ENCODE results near the gene FYCO1. TPM values are rescaled to one million over a fixed set of nuclear protein-coding genes. Genes with fewer than 3 reads are reported as not detected.

Gene FYCO1
- total and polyA plus RNA-seq, 9 of the 15 experiments (the other 6 are each of a cell fraction or from before 2014, with no cell fraction given) = 2.1 to 13.8 (median 7.4) TPM

DNA sequence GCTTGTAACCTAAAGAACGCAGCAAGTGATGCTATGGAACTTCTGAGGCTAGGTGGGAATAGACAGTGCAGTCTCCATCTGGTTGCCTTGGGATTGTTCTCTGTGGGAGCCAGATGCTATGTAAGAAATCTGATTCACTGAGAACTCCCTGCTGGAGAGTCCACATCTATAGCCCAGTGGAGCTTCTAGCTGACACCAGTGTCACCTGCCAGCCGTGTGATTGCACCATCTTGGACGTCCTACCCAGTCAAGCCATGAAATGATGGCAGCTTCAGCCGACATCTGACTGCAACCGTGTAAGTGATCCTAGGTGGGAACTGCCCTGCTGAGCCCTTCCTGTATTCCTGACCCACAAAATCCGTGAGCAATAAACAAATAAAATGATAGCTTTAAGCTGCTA, 12.4 kb upstream of the FYCO1 start:
- Histone ChIP-seq H3K4me3 (no peak overlapping the region), H2AFZ (ENCODE audit: low read depth, low read length) (peak overlapping the region; percentile 72), H3K27me3 (ENCODE audit: control insufficient read depth in 2 of 2, insufficient read depth in 2 of 2, low read length in 2 of 2) (peaks cover 11 to 33% of the 10 kb centered on the region in 2 experiments), H3K9me1 (ENCODE audit: control insufficient read depth, insufficient read depth, low read length) (no peaks in the 10 kb centered on the region), H3K79me2 (ENCODE audit: control insufficient read depth, insufficient read depth, low read length) (no peaks in the 10 kb centered on the region), H3K9ac (ENCODE audit: insufficient read depth in 1 of 2, low read depth in 2 of 2, low read length in 2 of 2) (no peak overlapping the region), H3K4me1 (replicated peaks in 1 of 2; ENCODE audit: control insufficient read depth in 2 of 2, insufficient read depth in 2 of 2, low read length in 2 of 2) (peaks cover 0 to 6% of the 10 kb centered on the region in 2 experiments; a peak in 3 of 5 replicates), H3K27ac (ENCODE audit: extremely low read depth, low read depth, low read length) (no peak overlapping the region), H4K20me1 (replicated peaks; ENCODE audit: control insufficient read depth, insufficient read depth, low read length) (no peaks in the 10 kb centered on the region), H3K9me3 (replicated peaks; ENCODE audit: control insufficient read depth, insufficient read depth, low read depth, low read length) (no peaks in the 10 kb centered on the region), H3K36me3 (ENCODE audit: control insufficient read depth, insufficient read depth, low read length) (no peaks in the 10 kb centered on the region), H3K4me2 (ENCODE audit: insufficient read depth, low read length) (peak overlapping the region; percentile 53; the same call in 1 of the 2 replicates)
- FAIRE-seq (no peak), DNase-seq (ENCODE audit: extremely low read depth in 1 of 4, low spot score in 3 of 4) (no peak), ATAC-seq (no peak)
- WGBS (ENCODE audit: insufficient coverage, low coverage, missing lambda C conversion rate) = 8% methylated on average over 6 of the region's 6 CpGs
- no TSS peak for BruUV-seq (replicated peaks)
- ChIA-PET CTCF (ENCODE audit: low intra/inter-chr PET ratio) (no interaction called here), POLR2A (no interaction called here)
- intact Hi-C loops (cut with micrococcal nuclease) (loop anchor here (5.0 kb wide), 1 partner anchor 69 kb away; no protein-coding TSS in a partner anchor), in situ Hi-C loops (cut with MboI) (no loop called here)
- TF ChIP-seq RFX7 (CRISPR knock-in tag; IDR thresholded peaks at IDR 0.05) = no peak
- TF ChIP-seq CEBPG (CRISPR knock-in tag; IDR thresholded peaks at IDR 0.05) = no peak
- TF ChIP-seq CEBPG (tag; conservative IDR thresholded peaks at IDR 0.05 in 1 of 2, IDR thresholded peaks at IDR 0.05 in 1 of 2) = peak in 1 of 2 experiments; percentile 39; a peak in 3 of 4 replicates
- no peak for TF ChIP-seq DPF2 (IDR thresholded peaks at IDR 0.05)
- TF ChIP-seq NR2C1 (IDR thresholded peaks at IDR 0.05) = no peak
- TF ChIP-seq NR2C1 (tag; IDR thresholded peaks at IDR 0.05) = no peak

GRCh38 chr3:46007280-46007679, 11.7 kb upstream of the FYCO1 start:
- no peak overlapping the region for H3K9ac ChIP-seq (ENCODE audit: insufficient read depth in 1 of 2, low read depth in 2 of 2, low read length in 2 of 2)
- no peak overlapping the region for H3K27ac ChIP-seq (ENCODE audit: extremely low read depth, low read depth, low read length)
- H4K20me1 ChIP-seq (replicated peaks; ENCODE audit: control insufficient read depth, insufficient read depth, low read length) = no peaks in the 10 kb centered on the region
- H3K79me2 ChIP-seq (ENCODE audit: control insufficient read depth, insufficient read depth, low read length) = no peaks in the 10 kb centered on the region
- BruUV-seq (replicated peaks) = no TSS peak
- no peak overlapping the region for H3K4me3 ChIP-seq
- in situ Hi-C loops (cut with MboI) (no loop called here), intact Hi-C loops (cut with micrococcal nuclease) (loop anchor here (5.0 kb wide), 1 partner anchor 70 kb away; no protein-coding TSS in a partner anchor)
- no peak overlapping the region for H2AFZ ChIP-seq (ENCODE audit: low read depth, low read length)
- no peaks in the 10 kb centered on the region for H3K36me3 ChIP-seq (ENCODE audit: control insufficient read depth, insufficient read depth, low read length)
- H3K9me3 ChIP-seq (replicated peaks; ENCODE audit: control insufficient read depth, insufficient read depth, low read depth, low read length) = no peaks in the 10 kb centered on the region
- no peak for DNase-seq (ENCODE audit: extremely low read depth in 1 of 4, low spot score in 3 of 4)
- no peak for FAIRE-seq
- CTCF ChIA-PET (ENCODE audit: low intra/inter-chr PET ratio) = no interaction called here
- peaks cover 0 to 5% of the 10 kb centered on the region in 2 experiments; a peak in 2 of 5 replicates for H3K4me1 ChIP-seq (replicated peaks in 1 of 2; ENCODE audit: control insufficient read depth in 2 of 2, insufficient read depth in 2 of 2, low read length in 2 of 2)
- ATAC-seq = no peak
- no peaks in the 10 kb centered on the region for H3K9me1 ChIP-seq (ENCODE audit: control insufficient read depth, insufficient read depth, low read length)
- POLR2A ChIA-PET = no interaction called here
- no peak overlapping the region for H3K4me2 ChIP-seq (ENCODE audit: insufficient read depth, low read length)
- peaks cover 10 to 33% of the 10 kb centered on the region in 2 experiments for H3K27me3 ChIP-seq (ENCODE audit: control insufficient read depth in 2 of 2, insufficient read depth in 2 of 2, low read length in 2 of 2)
- TF ChIP-seq ELK3 (CRISPR knock-in tag; IDR thresholded peaks at IDR 0.05) = no peak
- TF ChIP-seq ZNF384 (IDR thresholded peaks at IDR 0.05; ENCODE audit: low read depth, low read length) = 0 out of 2 replicates have a peak, but pooled peaks have one; percentile 57

Data from K562 (cell line).